GM19328 (cell line): Measurements from ENCODE around the gene NR1H3.

Source experiments
- ATAC-seq: cut with Tn5 transposase; IDR thresholded peaks from one replicate; pipeline ENCODE4 v1.9.1; 2021; ENCODE audit warnings: mild to moderate bottlenecking, moderate library complexity; ENCODE audit not compliant: unreplicated experiment

Gene NR1H3

DNA sequence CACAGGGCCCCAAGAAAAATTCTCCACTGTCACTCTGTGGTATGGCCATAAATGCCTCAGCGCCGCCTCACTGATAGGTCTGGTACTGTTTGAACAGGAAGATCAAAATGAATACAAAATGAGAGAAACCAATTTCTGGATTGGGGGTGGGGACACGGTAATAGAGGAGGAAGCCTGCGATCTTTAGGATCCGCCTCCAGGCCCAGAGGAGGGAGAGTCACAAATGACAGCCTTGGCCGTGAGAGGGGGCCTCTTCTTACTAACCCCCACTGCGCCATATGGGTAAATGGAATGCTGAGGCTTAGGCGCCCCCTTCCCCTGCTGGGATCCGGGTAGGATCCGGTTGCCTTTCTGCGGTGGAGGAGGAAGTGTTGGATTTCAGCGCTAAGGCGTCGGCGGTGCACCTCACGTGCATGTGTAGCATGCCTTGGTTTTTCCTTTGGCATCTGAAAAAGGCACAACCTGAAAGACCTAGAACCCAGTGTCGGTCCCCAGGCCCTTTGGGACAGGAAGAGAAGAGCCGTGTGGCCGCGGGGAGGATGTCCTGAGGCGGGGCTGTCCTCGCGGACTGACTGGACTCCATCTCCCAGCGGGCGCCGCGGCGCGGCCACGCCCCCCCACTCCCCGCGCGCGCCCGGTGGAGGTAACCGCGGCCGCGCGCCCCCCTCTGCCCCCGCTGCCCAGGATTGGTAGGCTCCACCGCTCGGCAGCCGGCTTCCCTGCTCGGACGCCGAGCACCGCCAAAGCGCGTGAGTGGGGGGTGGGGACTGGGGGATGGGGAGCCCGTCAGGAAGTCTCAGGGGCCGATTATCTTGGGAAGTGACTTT, 11.4 kb downstream of the NR1H3 start:
- peak; percentile 40 for ATAC-seq

DNA sequence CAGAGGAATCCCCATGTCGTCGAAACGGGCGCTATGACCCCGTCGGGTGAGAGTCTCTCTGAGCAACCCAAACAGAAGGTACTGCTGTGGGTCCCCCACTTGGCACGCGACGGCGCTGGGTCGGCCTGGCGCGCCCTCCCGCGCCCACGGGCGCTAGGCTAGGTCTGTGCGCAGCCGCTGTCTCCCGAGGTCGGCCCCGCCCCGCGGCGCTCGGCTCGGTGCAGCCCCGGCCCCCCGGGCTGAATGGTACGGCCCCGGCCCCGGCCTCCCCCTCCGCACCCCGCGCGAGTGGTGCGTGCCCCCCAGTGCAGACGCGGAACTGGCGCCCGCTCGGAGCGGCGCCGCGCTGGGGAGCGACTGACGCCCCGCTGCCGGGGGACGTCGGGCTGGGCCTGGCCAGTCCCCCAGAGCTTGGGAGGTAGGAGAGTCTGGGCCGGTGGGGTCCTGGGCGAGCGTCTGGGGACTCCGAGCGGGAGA, 12.1 kb downstream of the NR1H3 start, which contains the start of gene MADD:
Gene MADD (plus strand): TSS at position 305 of the 477 bp plus-strand sequence.
- peak; percentile 70 for ATAC-seq

DNA sequence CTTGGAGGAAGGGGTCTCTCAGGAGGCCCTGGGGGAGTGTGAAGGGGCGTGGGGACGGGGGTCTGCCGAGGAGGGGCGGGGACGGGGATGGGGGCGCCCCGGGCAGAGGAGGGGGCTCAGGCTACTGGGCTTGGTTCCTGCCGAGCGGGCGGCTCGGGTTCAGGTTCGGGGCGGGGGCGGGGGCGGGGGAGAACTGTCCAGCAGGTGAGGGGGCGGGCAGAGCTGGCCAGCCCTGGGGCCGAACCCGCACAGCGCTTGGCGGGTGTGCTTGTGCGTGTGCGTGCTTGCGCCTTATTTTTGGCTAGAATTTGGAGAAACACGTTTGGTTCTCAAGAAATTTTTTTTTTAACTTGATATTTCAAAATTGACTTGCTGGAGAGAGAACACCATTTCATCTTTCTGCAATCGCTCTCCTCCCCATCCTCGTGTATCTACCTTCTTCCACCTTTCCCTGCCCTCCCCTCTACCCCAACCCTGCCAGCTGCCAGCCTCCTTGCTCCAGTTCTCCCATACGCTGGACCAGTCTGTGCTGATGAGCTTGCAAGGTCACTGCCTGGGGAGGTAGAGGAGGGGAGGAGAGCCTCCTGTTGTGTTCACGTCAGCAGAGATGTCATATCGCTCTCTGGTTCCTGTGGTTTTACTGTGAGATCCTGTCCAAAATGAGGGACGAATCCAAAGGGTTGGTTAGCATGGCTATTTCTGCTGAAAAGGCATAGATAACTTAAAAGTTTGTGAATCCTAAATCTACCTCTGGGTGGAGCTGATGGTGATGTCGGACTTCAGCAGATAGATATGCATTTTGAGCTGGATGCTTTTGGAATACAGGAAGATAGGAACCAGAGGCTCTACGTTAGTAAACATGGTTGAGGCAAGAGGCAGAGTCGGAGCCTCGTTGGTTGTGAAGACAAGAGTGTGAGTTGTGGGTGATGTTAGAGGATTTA, 12.8 kb downstream of the NR1H3 start:
- no peak for ATAC-seq

DNA sequence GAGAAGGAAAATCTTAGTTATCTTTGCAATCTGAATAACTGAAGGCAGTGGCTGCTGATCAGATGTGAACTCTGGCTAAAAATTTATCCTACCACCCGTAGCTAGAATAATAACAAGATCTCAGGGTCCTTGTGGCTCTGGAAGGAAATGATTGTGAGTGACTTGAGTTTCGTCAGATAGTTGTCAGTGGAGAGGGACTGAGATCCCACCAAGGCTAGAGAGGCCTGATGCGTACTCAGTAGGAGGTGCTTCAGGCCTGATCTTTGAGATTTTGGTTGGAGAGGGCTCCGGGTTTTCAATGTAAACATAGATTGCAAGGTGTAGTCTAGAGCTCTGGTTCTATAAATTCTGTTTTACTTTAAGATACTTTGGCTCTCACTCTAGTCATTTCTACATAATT, 13.5 kb downstream of the NR1H3 start:
- ATAC-seq = no peak

DNA sequence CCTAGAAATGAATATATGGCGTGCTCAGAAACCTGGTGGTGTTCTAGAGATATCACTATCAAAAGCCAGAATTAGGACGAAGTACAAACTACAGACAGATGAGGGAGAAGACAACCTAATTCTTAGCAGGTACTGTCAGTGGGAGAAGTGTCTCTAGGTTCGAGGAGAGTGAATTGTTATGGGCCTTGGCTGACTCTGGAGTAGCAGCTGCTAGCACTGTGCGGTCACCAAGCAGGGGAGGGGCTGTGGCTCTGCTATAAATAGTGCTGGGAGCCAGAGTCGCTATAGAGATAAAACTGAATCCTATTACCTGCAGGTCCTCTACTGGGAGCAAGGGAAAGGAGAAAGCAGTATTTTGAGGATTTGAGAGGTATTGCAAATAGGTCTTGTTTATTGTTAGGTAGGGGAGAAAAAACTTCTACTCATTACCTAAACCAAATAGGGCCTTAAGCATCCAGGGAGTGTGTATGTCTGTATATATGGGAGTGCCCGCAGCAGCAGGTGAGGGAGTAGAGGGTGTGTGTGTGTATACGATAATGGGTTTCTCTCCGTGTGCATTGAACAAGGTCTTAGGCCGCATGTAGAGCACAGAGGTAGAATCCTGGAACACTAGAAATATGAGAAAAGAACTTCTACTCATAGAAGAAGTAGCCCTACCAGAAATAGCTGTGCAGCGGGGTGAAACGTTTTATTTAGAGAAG, 14.3 kb downstream of the NR1H3 start:
- no peak for ATAC-seq

DNA sequence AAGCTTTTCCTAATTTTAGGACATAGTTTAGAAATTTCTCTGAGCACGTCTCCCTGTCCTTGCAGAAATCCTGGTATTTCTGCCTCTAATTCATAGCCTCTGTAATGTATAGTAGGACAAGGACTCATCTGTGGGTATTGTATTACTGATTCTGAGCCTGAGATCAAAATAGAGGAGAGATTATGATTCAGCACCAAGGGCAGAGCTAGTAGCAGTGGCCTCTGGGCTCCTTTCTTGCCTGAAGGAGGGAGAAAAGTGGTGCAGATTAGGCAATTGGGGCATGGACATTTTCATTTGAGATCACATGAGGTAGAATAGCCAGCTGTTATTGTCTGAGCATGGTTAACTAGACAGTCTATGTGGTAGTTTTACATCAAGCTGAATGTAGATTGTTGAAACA, 14.9 kb downstream of the NR1H3 start:
- ATAC-seq = no peak

DNA sequence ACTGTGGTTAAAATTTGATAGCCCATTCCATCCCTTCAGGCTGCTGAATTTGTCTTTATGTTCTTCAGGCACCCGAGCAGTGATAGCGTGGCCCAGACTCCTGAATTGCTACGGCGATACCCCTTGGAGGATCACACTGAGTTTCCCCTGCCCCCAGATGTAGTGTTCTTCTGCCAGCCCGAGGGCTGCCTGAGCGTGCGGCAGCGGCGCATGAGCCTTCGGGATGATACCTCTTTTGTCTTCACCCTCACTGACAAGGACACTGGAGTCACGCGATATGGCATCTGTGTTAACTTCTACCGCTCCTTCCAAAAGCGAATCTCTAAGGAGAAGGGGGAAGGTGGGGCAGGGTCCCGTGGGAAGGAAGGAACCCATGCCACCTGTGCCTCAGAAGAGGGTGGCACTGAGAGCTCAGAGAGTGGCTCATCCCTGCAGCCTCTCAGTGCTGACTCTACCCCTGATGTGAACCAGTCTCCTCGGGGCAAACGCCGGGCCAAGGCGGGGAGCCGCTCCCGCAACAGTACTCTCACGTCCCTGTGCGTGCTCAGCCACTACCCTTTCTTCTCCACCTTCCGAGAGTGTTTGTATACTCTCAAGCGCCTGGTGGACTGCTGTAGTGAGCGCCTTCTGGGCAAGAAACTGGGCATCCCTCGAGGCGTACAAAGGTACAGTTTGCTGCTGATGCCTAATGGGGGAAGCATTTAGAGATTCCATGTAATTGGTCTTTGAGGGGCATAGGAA, 16.9 kb downstream of the NR1H3 start:
- no peak for ATAC-seq

DNA sequence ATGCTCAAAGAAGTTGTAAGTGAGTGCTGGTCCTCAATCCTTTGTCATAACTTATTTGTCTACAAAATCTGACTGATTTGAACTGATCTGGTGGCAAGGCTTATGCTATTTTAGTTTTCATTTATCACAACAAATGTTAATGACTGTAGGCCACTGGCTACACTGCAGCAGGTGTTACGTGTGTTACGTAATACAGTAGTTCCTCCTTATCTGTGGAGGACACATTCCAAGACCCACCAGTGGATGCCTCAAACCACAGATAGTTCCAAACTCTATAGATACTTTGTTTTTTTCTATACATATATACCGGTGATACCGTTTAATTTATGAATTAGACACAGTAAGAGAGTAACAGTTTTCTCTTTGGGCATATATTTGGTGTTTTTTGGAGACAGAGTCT, 19.1 kb downstream of the NR1H3 start:
- ATAC-seq = no peak

DNA sequence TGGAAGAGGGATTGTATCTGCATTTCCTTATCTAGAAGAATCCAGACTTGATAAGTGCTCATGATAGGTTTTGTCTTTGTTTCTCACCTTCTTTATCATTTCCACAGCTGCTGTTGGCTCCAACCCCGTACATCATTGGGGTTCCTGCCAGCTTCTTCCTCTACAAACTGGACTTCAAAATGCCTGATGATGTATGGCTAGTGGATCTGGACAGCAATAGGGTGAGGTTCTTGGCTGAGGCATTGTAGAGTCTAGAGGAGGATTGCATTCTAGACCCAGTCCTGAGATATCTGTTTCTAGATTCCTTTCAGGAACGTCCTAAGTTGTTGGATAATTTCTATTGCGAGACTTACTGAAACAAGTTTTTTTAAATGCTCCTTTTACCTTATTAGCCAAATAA, 20.3 kb downstream of the NR1H3 start:
- no peak for ATAC-seq

DNA sequence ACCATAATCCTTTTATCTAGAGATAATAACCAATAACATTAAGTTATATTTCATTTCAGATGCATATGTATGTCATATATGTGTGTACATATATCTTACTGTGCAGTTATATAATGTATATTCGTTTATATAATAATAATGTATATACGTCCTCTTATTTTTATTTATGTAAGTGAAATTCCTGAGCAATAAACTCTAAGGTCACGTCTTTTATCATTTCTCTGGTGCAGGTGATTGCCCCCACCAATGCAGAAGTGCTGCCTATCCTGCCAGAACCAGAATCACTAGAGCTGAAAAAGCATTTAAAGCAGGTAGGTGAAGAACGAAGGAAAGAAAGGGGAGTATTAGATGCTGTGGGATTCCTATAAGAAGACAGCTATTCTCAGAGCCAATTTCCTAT, 21.0 kb downstream of the NR1H3 start:
- ATAC-seq = no peak

DNA sequence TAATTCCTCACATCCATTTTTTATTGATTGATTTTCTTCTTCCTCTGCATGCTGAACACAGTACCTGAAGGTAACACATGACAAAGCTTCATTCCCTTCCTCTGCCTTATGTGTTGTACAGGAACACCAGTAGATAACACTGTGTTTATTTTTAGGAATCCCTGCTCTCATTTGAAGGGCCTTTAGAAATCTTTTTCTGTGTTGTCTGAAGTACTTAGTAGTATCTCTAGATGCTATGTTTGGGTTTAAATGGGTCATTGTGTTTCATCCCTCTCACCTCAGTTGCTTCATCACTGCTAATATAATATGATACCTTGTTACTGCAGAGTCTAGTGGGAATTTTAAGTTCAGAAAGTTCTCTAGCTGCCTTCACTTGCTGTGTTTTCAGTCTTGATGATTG, 22.3 kb downstream of the NR1H3 start:
- no peak for ATAC-seq

DNA sequence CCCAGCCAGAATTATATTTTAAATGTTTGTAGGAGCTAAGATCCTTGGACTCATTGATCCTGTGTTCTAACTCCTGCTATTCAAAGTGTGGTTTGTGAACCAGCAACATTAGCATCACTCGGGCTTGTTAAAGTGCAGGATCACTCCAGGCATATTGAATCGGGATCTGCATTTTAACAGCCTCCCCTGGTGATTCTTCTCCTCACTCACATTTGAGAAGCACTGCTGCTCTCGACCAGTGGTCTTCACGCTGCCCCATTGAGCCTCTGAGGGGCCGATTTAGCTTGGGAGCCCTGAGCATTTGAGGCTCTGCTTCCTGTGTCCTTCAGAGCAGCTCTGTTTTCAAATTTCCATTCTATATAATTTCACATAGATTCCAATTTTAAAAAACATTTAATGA, 23.1 kb downstream of the NR1H3 start:
- ATAC-seq = no peak

DNA sequence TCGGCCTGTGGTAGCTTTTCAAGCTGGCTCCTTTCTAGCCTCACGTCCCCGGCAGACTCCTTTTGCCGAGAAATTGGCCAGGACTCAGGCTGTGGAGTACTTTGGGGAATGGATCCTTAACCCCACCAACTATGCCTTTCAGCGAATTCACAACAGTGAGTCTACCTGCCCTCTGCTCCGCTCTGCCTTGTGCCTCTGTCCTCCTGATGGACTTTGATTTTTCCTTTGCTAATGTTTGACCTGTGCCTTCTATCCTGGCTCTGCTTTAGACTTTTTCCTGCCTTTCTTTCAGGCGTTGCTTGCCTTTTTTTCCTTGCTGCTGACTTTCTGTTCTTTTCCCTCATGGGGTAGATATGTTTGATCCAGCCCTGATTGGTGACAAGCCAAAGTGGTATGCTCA, 24.7 kb downstream of the NR1H3 start:
- ATAC-seq = no peak

DNA sequence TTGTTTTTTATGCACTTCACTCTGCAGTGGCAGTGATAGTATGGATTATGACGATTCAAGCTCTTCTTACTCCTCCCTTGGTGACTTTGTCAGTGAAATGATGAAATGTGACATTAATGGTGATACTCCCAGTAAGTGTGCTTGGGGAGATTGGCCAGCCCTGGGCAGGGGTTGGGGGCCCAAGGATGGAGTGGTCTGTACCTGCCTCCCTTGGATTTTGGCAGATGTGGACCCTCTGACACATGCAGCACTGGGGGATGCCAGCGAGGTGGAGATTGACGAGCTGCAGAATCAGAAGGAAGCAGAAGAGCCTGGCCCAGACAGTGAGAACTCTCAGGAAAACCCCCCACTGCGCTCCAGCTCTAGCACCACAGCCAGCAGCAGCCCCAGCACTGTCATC, 26.4 kb downstream of the NR1H3 start:
- ATAC-seq = no peak

DNA sequence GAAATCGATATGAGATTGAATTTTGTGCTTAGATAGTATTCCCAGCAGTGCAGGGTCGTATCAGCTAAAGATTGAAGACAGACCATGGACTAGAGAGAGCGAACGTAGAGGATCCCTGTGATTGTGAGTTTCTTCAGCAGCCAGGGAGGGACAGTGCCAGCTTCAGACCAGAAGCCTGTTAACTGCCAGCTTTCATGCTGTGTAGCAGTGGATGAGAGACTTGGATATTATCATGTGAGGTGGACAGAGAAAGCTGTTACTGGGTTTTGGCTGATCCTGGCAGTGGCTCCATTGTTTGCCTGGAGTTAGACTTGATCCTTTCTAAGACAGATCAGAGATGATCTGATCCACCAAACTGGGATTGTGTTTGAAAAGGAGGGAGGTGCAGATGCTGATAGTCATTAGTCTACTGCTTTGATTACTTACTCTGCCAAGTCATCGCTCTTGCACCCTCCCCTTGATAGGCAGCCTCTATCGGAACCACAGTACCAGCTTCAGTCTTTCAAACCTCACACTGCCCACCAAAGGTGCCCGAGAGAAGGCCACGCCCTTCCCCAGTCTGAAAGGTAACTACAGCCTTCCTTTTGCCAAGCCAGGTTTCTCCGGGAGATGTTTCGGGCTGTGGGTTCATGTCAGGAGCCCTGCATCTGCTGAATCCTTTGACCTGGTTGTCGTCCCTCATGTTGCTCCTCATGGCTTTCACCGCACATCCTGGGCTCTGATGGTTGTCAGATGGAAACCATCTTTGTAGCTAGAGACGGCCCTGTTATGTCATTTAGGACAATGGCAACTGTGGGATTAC, 28.4 kb downstream of the NR1H3 start:
- ATAC-seq = no peak

DNA sequence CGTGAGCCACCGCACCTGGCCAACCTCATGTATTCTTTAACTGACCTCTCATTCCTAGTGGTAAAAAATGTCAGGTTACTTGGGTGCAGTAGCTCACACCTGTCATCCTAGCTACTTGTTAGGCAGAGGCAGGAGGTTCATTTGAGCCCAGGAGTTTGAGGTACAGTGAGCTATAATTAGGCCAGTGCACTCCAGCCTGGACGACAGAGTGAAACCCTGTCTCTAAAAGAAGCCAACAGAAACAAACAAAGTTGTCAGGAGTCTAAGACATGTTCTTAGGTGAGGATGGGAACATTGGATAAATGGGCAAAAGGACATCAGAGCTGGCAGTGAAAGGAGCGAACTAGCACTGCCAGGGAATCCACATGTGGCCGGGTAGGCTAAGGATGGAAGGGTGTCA, 30.3 kb downstream of the NR1H3 start:
- no peak for ATAC-seq

DNA sequence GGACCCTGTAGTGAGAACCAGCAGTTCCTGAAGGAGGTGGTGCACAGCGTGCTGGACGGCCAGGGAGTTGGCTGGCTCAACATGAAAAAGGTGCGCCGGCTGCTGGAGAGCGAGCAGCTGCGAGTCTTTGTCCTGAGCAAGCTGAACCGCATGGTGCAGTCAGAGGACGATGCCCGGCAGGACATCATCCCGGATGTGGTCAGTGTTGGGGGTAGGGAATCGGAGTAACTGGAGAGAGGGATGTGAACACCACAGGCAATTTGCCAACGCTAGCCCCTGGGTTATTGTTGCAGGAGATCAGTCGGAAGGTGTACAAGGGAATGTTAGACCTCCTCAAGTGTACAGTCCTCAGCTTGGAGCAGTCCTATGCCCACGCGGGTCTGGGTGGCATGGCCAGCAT, 32.1 kb downstream of the NR1H3 start:
- no peak for ATAC-seq

DNA sequence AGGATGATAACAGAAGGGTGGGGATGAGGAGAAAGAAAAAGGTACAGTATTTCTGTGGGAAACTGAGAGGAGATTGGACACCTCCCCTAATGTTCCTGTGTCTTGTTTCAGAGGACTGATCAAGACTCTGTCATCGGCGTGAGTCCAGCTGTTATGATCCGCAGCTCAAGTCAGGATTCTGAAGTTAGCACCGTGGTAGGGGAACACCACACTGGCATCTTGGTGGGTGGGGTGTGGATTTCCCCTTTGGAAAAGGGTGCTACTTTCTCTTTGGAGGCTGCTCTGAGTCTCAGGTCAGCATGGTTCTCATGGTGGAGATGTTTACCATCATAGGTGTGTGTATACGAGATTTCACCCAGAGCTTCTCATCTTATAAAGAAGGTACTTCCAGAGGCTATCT, 37.6 kb downstream of the NR1H3 start:
- no peak for ATAC-seq

DNA sequence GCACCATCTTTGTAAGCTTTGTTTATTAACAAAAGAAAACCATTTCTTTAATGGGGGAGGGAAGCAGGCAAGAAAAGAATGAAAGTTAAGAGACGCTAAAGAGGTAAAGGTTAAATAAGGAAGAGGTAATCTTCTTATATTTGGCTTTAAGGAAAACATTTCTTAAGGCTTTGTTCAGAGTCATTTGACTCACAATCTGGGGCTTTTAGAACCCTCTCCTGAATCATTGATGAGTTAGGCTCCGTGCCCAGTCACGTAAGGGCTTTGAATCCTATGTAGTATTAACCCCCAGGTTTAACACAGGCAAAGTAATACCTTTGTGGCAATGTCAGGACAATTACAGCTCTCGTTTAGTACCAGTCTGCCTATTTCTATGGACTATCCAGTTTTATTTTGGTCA, 38.2 kb downstream of the NR1H3 start:
- no peak for ATAC-seq

DNA sequence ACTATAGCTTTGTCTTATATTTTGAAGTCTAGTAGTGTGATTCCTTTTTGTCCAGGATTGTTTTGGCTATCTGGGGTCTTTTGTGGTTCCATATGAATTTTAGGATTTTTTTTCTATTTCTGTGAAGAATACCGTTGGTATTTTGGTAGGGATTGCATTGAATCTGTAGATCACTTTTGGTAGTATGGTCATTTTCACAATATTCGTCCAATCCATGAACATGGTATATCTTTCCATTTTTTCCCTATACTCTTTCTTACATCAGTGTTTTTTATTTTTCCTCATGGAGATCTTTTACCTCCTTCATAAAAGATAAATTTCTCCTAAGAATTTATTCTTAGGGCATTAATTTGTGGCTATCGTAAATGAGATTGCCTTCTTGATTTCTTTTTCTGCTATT, 41.3 kb downstream of the NR1H3 start:
- ATAC-seq = no peak
